Body of pancreas (tissue), 4 donors: ENCODE data around the gene PVALEF.
"Not testable (repeated sequence)": the region's sequence is repeated elsewhere in the genome, so short reads cannot be mapped to it uniquely, and the experiment has no call there.

Experiments used
- POLR2A ChIP-seq, 3 donors: fragments of 450-650 bp; IDR thresholded peaks; one replicate each; pipeline ENCODE4 v1.6.1; 2016; ENCODE audit warnings: antibody characterized with exemption in 3 of 3, mild to moderate bottlenecking in 2 of 3
- TF ChIP-seq, protein P1 (sequence below), 7 experiments: fragments of 450-650 bp in 4 of 7; fragments of 200-600 bp in 3 of 7; sonication (generic) in 3 of 7; IDR thresholded peaks; one replicate each; pipeline ENCODE4 v1.5.1; 2016 to 2019; ENCODE audit warnings: antibody characterized with exemption in 7 of 7

DNA sequence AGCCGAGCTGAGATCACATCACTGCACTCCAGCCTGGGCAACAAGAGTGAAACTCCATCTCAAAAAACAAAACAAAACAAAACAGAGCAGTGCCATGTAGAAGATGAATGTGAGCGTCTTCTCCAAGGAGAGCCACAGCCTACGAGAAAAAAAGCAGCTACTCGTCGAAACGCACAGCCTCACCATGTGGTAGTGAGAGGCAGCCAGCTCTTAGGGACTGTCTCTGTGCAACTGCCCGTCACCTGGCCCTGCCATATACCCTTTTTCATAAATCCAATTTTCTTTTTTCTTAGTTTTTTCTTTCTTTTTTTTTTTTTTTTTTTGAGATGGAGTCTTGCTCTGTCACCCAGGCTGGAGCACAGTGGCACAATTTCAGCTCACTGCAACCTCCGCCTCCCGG, 11.3 kb upstream of the PVALEF start:
- TF ChIP-seq, protein P1, sequence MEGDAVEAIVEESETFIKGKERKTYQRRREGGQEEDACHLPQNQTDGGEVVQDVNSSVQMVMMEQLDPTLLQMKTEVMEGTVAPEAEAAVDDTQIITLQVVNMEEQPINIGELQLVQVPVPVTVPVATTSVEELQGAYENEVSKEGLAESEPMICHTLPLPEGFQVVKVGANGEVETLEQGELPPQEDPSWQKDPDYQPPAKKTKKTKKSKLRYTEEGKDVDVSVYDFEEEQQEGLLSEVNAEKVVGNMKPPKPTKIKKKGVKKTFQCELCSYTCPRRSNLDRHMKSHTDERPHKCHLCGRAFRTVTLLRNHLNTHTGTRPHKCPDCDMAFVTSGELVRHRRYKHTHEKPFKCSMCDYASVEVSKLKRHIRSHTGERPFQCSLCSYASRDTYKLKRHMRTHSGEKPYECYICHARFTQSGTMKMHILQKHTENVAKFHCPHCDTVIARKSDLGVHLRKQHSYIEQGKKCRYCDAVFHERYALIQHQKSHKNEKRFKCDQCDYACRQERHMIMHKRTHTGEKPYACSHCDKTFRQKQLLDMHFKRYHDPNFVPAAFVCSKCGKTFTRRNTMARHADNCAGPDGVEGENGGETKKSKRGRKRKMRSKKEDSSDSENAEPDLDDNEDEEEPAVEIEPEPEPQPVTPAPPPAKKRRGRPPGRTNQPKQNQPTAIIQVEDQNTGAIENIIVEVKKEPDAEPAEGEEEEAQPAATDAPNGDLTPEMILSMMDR (IDR thresholded peaks at IDR 0.05), result not testable (repeated sequence)
- not testable (repeated sequence) for TF ChIP-seq POLR2A (IDR thresholded peaks at IDR 0.05)
